Erythroblast (primary cell): ENCODE measurements around the gene IGLL5.

Source experiments
- GATA1 ChIP-seq: IDR thresholded peaks from 2 replicates; pipeline ENCODE4 v1.6.1; 2011; ENCODE audit warnings: low read depth, mild to moderate bottlenecking, control low read depth, low read length, moderate library complexity
- POLR2A ChIP-seq: IDR thresholded peaks from 2 replicates; pipeline ENCODE4 v1.6.1; 2011; ENCODE audit warnings: mild to moderate bottlenecking, low read length

- no peak for TF ChIP-seq POLR2A
- no peak for TF ChIP-seq GATA1
Measured at GRCh38 chr22:22935546-22936157, 48.0 kb downstream of the IGLL5 start.
